GM23338 (cell line): ENCODE data around the gene TMEM30A. TPM values are rescaled to one million over a fixed set of nuclear protein-coding genes. Genes with fewer than 3 reads are reported as not detected.

Experiments used
- ATAC-seq: fragments of 200-7000 bp; cut with Tn5 transposase; 3 replicates; pipeline ENCODE4 v1.9.1; 2020
- DNase-seq: peaks from one replicate; pipeline ENCODE4 v3.0.0-alpha.2; 2015; ENCODE audit warnings: low spot score
- H2AFZ ChIP-seq: fragments of 200-600 bp; sonication (generic); 2 replicates; pipeline ENCODE4 v1.8.0; 2016; ENCODE audit warnings: antibody characterized with exemption, mild to moderate bottlenecking, moderate library complexity
- H3F3A ChIP-seq: fragments of 200-600 bp; sonication (generic); replicated peaks from 2 replicates; pipeline ENCODE4 v1.8.0; 2017; ENCODE audit warnings: antibody characterized with exemption, mixed run types, low read depth
- H3K27ac ChIP-seq: fragments of 200-600 bp; sonication (generic); 2 replicates; pipeline ENCODE4 v1.6.1; 2016; ENCODE audit warnings: low read depth
- H3K27me3 ChIP-seq: fragments of 200-600 bp; sonication (generic); 2 replicates; pipeline ENCODE4 v1.8.0; 2016; ENCODE audit warnings: mild to moderate bottlenecking, mixed run types, moderate library complexity; ENCODE audit not compliant: insufficient read depth
- H3K36me3 ChIP-seq: fragments of 200-600 bp; sonication (generic); 2 replicates; pipeline ENCODE4 v1.8.0; 2016; ENCODE audit warnings: mild to moderate bottlenecking; ENCODE audit not compliant: insufficient read depth
- H3K4me1 ChIP-seq: fragments of 200-600 bp; sonication (generic); 2 replicates; pipeline ENCODE4 v1.8.0; 2016; ENCODE audit warnings: mild to moderate bottlenecking, moderate library complexity; ENCODE audit not compliant: insufficient read depth
- H3K4me2 ChIP-seq: fragments of 200-600 bp; sonication (generic); 2 replicates; pipeline ENCODE4 v1.7.1; 2017; ENCODE audit warnings: mixed run types
- H3K4me3 ChIP-seq: fragments of 200-600 bp; sonication (generic); 2 replicates; pipeline ENCODE4 v1.6.1; 2016; ENCODE audit warnings: mixed run types
- H3K79me2 ChIP-seq: fragments of 200-600 bp; sonication (generic); replicated peaks from 2 replicates; pipeline ENCODE4 v1.8.0; 2017; ENCODE audit warnings: mild to moderate bottlenecking; ENCODE audit not compliant: insufficient read depth
- H3K9me2 ChIP-seq: fragments of 200-600 bp; sonication (generic); 2 replicates; pipeline ENCODE4 v1.8.0; 2017; ENCODE audit not compliant: insufficient read depth
- H4K20me1 ChIP-seq: fragments of 200-600 bp; sonication (generic); replicated peaks from 2 replicates; pipeline ENCODE4 v1.8.0; 2017; ENCODE audit warnings: mild to moderate bottlenecking; ENCODE audit not compliant: insufficient read depth
- H3K27ac Mint-ChIP-seq: 2 replicates; pipeline ENCODE4 v1.8.0; 2020; ENCODE audit warnings: inconsistent platforms, mild to moderate bottlenecking, moderate library complexity, mixed read lengths
- H3K27me3 Mint-ChIP-seq: 3 replicates; pipeline ENCODE4 v1.8.0; 2022; ENCODE audit warnings: low read depth, mild to moderate bottlenecking, moderate library complexity, mixed read lengths, inconsistent platforms; ENCODE audit not compliant: insufficient read depth, poor library complexity
- H3K36me3 Mint-ChIP-seq: 3 replicates; pipeline ENCODE4 v1.8.0; 2021; ENCODE audit warnings: low read depth, mild to moderate bottlenecking, inconsistent platforms, moderate library complexity, mixed read lengths
- H3K4me1 Mint-ChIP-seq: 3 replicates; pipeline ENCODE4 v1.8.0; 2020; ENCODE audit warnings: mild to moderate bottlenecking, inconsistent platforms, mixed read lengths
- H3K4me3 Mint-ChIP-seq: 3 replicates; pipeline ENCODE4 v1.8.0; 2021; ENCODE audit warnings: moderate library complexity, mild to moderate bottlenecking, inconsistent platforms, mixed read lengths
- H3K9me3 Mint-ChIP-seq: 3 replicates; pipeline ENCODE4 v1.8.0; 2020; ENCODE audit warnings: moderate library complexity, mild to moderate bottlenecking, inconsistent platforms, mixed read lengths
- POLR2AphosphoS5 ChIP-seq: IDR thresholded peaks from 2 replicates; pipeline ENCODE4 v1.6.1; 2016; ENCODE audit warnings: antibody characterized with exemption, low read depth
- STAT1 ChIP-seq: IDR thresholded peaks from one replicate; pipeline ENCODE4 v1.6.1; 2016; ENCODE audit warnings: antibody characterized with exemption; ENCODE audit not compliant: unreplicated experiment
- ZNF114 ChIP-seq: fragments of 250-450 bp; sonication (Bioruptor Pico); IDR thresholded peaks from 2 replicates; pipeline ENCODE4 v1.5.0; 2020; ENCODE audit warnings: mild to moderate bottlenecking, moderate library complexity
- polyA plus RNA-seq: library from polyadenylated mRNA; unstranded; fragments of >200 nt; fragmentation: Nextera tagmentation; extraction: Ambion mirVana; gene quantifications from 2 replicates; pipeline ENCODE4 v1.2.1, GENCODE V29; 2016
- total RNA-seq: library from RNA; depleted of rRNA; stranded (reverse); fragments of >200 nt; shearing (Covaris generic); gene quantifications from 2 replicates; pipeline ENCODE4 v1.2.3, GENCODE V29; 2014
- TF ChIP-seq, protein P1 (sequence below): IDR thresholded peaks from one replicate; pipeline ENCODE4 v1.6.1; 2018; ENCODE audit warnings: antibody characterized with exemption; ENCODE audit not compliant: unreplicated experiment
- TF ChIP-seq, protein P2 (sequence below): fragments of 250-450 bp; sonication (Bioruptor Pico); IDR thresholded peaks from 2 replicates; pipeline ENCODE4 v1.5.0; 2020; ENCODE audit warnings: mild to moderate bottlenecking, moderate library complexity

TMEM30A gene
- total and polyA plus RNA-seq, 2 experiments from 2014 or later, result 61.7 to 99.9 TPM

DNA sequence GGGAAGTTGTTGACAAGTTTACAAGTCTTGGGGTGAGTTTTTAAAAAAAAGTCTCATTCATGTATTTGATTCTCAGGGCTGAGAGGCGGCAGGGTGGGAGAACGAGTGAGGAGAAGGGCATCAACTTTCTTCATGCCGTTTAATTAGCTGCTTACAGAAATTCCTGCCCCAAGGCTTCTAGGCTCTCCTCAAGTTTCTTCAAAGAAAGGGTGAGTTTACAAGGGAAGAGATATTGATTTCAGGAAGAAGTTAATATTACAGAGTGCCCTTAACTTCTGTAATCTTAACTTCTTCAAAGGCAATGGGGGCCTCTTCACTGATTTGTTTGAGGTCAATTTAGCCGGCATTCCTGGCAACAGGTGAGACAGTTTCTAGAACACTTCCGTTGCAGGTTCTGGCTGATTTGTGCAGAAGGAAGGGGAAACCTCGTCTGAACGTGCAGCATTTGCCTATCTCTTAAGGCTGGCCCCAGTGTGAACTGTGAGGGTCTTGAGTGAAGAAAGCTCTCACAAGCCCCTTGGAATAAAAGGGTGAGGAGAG is 75.3 kb downstream of the TMEM30A start:
- Mint-ChIP-seq H3K27ac (no peak overlapping the region), H3K4me3 (peak overlapping the region; percentile 78; the same call in 2 of the 3 replicates), H3K27me3 (peaks cover 49% of the 10 kb centered on the region), H3K4me1 (peaks cover 57% of the 10 kb centered on the region), H3K36me3 (no peaks in the 10 kb centered on the region), H3K9me3 (no peaks in the 10 kb centered on the region; the same call in 2 of the 3 replicates)
- H3K36me3 ChIP-seq, result no peaks in the 10 kb centered on the region
- no peak for TF ChIP-seq STAT1
- TF ChIP-seq, protein P1, sequence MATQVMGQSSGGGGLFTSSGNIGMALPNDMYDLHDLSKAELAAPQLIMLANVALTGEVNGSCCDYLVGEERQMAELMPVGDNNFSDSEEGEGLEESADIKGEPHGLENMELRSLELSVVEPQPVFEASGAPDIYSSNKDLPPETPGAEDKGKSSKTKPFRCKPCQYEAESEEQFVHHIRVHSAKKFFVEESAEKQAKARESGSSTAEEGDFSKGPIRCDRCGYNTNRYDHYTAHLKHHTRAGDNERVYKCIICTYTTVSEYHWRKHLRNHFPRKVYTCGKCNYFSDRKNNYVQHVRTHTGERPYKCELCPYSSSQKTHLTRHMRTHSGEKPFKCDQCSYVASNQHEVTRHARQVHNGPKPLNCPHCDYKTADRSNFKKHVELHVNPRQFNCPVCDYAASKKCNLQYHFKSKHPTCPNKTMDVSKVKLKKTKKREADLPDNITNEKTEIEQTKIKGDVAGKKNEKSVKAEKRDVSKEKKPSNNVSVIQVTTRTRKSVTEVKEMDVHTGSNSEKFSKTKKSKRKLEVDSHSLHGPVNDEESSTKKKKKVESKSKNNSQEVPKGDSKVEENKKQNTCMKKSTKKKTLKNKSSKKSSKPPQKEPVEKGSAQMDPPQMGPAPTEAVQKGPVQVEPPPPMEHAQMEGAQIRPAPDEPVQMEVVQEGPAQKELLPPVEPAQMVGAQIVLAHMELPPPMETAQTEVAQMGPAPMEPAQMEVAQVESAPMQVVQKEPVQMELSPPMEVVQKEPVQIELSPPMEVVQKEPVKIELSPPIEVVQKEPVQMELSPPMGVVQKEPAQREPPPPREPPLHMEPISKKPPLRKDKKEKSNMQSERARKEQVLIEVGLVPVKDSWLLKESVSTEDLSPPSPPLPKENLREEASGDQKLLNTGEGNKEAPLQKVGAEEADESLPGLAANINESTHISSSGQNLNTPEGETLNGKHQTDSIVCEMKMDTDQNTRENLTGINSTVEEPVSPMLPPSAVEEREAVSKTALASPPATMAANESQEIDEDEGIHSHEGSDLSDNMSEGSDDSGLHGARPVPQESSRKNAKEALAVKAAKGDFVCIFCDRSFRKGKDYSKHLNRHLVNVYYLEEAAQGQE, result no peak
- TF ChIP-seq POLR2AphosphoS5, result no peak
- no peak for TF ChIP-seq ZNF114 (CRISPR knock-in tag)
- TF ChIP-seq, protein P2, sequence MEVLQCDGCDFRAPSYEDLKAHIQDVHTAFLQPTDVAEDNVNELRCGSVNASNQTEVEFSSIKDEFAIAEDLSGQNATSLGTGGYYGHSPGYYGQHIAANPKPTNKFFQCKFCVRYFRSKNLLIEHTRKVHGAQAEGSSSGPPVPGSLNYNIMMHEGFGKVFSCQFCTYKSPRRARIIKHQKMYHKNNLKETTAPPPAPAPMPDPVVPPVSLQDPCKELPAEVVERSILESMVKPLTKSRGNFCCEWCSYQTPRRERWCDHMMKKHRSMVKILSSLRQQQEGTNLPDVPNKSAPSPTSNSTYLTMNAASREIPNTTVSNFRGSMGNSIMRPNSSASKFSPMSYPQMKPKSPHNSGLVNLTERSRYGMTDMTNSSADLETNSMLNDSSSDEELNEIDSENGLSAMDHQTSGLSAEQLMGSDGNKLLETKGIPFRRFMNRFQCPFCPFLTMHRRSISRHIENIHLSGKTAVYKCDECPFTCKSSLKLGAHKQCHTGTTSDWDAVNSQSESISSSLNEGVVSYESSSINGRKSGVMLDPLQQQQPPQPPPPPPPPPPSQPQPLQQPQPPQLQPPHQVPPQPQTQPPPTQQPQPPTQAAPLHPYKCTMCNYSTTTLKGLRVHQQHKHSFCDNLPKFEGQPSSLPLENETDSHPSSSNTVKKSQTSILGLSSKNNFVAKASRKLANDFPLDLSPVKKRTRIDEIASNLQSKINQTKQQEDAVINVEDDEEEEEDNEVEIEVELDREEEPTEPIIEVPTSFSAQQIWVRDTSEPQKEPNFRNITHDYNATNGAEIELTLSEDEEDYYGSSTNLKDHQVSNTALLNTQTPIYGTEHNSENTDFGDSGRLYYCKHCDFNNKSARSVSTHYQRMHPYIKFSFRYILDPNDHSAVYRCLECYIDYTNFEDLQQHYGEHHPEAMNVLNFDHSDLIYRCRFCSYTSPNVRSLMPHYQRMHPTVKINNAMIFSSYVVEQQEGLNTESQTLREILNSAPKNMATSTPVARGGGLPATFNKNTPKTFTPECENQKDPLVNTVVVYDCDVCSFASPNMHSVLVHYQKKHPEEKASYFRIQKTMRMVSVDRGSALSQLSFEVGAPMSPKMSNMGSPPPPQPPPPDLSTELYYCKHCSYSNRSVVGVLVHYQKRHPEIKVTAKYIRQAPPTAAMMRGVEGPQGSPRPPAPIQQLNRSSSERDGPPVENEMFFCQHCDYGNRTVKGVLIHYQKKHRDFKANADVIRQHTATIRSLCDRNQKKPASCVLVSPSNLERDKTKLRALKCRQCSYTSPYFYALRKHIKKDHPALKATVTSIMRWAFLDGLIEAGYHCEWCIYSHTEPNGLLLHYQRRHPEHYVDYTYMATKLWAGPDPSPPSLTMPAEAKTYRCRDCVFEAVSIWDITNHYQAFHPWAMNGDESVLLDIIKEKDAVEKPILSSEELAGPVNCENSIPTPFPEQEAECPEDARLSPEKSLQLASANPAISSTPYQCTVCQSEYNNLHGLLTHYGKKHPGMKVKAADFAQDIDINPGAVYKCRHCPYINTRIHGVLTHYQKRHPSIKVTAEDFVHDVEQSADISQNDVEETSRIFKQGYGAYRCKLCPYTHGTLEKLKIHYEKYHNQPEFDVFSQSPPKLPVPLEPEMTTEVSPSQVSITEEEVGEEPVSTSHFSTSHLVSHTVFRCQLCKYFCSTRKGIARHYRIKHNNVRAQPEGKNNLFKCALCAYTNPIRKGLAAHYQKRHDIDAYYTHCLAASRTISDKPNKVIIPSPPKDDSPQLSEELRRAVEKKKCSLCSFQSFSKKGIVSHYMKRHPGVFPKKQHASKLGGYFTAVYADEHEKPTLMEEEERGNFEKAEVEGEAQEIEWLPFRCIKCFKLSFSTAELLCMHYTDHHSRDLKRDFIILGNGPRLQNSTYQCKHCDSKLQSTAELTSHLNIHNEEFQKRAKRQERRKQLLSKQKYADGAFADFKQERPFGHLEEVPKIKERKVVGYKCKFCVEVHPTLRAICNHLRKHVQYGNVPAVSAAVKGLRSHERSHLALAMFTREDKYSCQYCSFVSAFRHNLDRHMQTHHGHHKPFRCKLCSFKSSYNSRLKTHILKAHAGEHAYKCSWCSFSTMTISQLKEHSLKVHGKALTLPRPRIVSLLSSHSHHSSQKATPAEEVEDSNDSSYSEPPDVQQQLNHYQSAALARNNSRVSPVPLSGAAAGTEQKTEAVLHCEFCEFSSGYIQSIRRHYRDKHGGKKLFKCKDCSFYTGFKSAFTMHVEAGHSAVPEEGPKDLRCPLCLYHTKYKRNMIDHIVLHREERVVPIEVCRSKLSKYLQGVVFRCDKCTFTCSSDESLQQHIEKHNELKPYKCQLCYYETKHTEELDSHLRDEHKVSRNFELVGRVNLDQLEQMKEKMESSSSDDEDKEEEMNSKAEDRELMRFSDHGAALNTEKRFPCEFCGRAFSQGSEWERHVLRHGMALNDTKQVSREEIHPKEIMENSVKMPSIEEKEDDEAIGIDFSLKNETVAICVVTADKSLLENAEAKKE (CRISPR knock-in tag), result no peak
- DNase-seq, result no peak
- ATAC-seq, result no peak
- no peaks in the 10 kb centered on the region; the same call in 1 of the 2 replicates for H3F3A ChIP-seq
- 0 out of 2 replicates have a peak overlapping the region, but pooled peaks have one; percentile 30 for H2AFZ ChIP-seq
- no peaks in the 10 kb centered on the region for H3K79me2 ChIP-seq
- H3K4me2 ChIP-seq, result no peak overlapping the region
- no peak overlapping the region for H3K4me3 ChIP-seq
- H4K20me1 ChIP-seq, result no peaks in the 10 kb centered on the region
- peaks cover 47% of the 10 kb centered on the region for H3K4me1 ChIP-seq
- H3K27me3 ChIP-seq, result peaks cover 54% of the 10 kb centered on the region
- H3K27ac ChIP-seq, result no peak overlapping the region
- H3K9me2 ChIP-seq, result no peaks in the 10 kb centered on the region; the same call in 1 of the 2 replicates
